ACHN (cell line): ENCODE measurements around the gene NHERF2.
"Not testable (repeated sequence)": the region's sequence is repeated elsewhere in the genome, so short reads cannot be mapped to it uniquely, and the experiment has no call there.

Source experiments
- DNase-seq: peaks from one replicate; pipeline ENCODE4 v3.0.0-alpha.2; 2015
- in situ Hi-C: cut with HindIII; loops from 2 replicates; pipeline ENCODE4 v1.10.0; 2017; ENCODE audit warnings: low sequenced_read_pairs, low pct_ligation_motif_present, low pct_unique_long_range_greater_than_20kb

Gene NHERF2

GRCh38 chr16:2003827-2004641 lies 22.7 kb upstream of the NHERF2 start:
- DNase-seq, result peak; percentile 95
- in situ Hi-C loops, result no loop called here

- in situ Hi-C loops, result no loop called here
- no peak for DNase-seq
Measured at GRCh38 chr16:2004795-2005517, 21.7 kb upstream of the NHERF2 start.

GRCh38 chr16:2005646-2006045 lies 21.1 kb upstream of the NHERF2 start:
- DNase-seq, result no peak
- in situ Hi-C loops, result no loop called here

- in situ Hi-C loops, result no loop called here
- no peak for DNase-seq
Measured at GRCh38 chr16:2006317-2006716, 20.4 kb upstream of the NHERF2 start.

- in situ Hi-C loops, result no loop called here
Measured at GRCh38 chr16:2007081-2007836, 19.4 kb upstream of the NHERF2 start.

GRCh38 chr16:2008009-2008526 lies 18.6 kb upstream of the NHERF2 start:
- no peak for DNase-seq
- in situ Hi-C loops, result no loop called here

More at GRCh38 chr16:2007081-2007836, 19.4 kb upstream of the NHERF2 start:
- DNase-seq, result no peak

- no peak for DNase-seq
- in situ Hi-C loops, result no loop called here
Measured at GRCh38 chr16:2008631-2009163, 18.0 kb upstream of the NHERF2 start.

- DNase-seq, result peak; percentile 22
- in situ Hi-C loops, result no loop called here
Measured at GRCh38 chr16:2009164-2009711, 17.5 kb upstream of the NHERF2 start.

- in situ Hi-C loops, result no loop called here
- peak; percentile 93 for DNase-seq
Measured at GRCh38 chr16:2009791-2010510, 16.8 kb upstream of the NHERF2 start, which contains the start of gene ZNF598. Gene ZNF598 (minus strand): TSS chr16:2009821.

- DNase-seq, in situ Hi-C loops: not testable (repeated sequence)
Measured at GRCh38 chr16:2011726-2012125, 15.0 kb upstream of the NHERF2 start.

- no peak for DNase-seq
- in situ Hi-C loops, result no loop called here
Measured at GRCh38 chr16:2013527-2013926, 13.2 kb upstream of the NHERF2 start.

GRCh38 chr16:2015117-2015946 lies 11.4 kb upstream of the NHERF2 start:
- in situ Hi-C loops, result no loop called here
- DNase-seq, result no peak

- no peak for DNase-seq
- in situ Hi-C loops, result no loop called here
Measured at GRCh38 chr16:2015947-2016208, 10.8 kb upstream of the NHERF2 start.

- in situ Hi-C loops, result no loop called here
- DNase-seq, result no peak
Measured at GRCh38 chr16:2016407-2016922, 10.2 kb upstream of the NHERF2 start.

GRCh38 chr16:2019518-2019920 lies 7.2 kb upstream of the NHERF2 start, which contains the start of gene NPW:
Gene NPW (plus strand): TSS chr16:2019785.
- DNase-seq, result no peak
- in situ Hi-C loops, result no loop called here

GRCh38 chr16:2019921-2020831 lies 6.5 kb upstream of the NHERF2 start:
- no peak for DNase-seq
- in situ Hi-C loops, result no loop called here
